NCI-H2171 (cell line): ENCODE data around the gene TPMT.
"Not testable (repeated sequence)": the region's sequence is repeated elsewhere in the genome, so short reads cannot be mapped to it uniquely, and the experiment has no call there.

ENCODE experiments used
- DNase-seq: peaks from one replicate; lab custom pipeline; 2025; lab: John Stamatoyannopoulos, UW

TPMT gene

DNA sequence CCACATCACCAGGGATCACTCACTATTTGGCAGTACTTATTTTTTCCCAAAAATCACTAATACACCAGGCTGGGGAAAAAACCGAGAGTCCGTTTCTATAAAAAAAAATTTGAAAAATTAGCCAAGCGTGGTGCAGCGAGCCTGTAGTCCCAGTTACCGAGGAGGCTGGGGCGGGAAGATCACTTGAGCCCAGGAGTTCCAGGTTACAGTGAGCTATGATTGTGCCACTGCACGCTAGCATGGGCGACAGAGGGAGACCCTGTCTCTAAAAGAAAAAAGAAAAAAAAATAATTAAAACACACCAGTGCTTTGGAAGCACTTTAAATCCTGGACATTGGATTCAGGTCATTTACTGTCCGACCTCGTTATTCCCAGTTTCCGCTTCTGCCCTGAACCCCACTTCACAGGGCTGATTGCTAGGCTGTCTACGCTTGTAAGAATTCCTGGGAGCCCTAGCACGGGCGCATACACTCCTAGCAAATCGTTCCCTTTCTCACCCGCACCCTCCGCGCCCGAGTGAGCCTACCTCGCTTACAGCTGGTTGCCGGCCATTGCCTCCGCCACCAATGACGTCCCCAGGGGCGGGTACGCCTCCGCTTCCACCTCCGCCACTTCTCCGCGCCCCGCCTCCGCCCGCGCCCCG, at the start of gene TPMT:
TPMT (minus strand) TSS at position 571 of the 643 bp plus-strand sequence. CDS start 5,950 bp downstream, outside the sequence.
- no peak for DNase-seq

DNA sequence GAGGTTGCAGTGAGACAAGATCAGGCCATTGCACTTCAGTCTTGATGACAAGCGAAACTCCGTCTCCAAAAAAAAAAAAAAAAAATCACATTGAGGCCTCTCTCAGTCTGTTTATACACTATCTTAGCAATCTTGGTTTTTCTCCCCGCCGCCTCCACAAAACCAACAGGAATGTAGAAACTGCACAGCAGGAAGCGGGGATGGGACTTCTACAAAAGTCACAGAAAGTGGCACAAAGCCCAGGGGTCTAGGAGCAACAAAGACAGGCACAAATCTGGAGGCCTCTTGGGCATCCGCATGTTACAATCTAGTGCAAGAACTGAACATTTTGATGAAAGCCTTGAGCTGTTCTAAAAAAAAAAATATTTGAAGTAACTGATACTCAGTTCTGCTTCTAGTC, 48.9 kb upstream of the TPMT start:
- DNase-seq = no peak

DNA sequence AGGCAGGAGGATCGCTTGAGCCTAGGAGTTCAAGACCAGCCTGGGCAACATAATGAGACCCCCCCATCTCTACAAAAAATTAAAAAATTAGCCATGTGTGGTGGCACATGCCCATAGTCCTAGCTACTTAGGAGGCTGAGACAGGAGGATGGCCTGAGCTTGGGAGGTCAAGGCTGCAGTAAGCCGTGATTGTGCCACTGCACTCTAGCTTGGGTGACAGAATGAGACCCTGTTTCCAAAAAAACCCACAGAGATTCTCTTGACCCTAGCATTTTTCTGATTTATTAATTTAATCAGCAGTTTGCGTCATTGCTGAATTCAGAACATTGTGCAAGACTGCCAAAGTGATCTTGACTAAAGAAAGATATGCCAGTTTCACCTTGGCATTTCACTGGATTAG, 37.1 kb upstream of the TPMT start:
- DNase-seq = no peak

DNA sequence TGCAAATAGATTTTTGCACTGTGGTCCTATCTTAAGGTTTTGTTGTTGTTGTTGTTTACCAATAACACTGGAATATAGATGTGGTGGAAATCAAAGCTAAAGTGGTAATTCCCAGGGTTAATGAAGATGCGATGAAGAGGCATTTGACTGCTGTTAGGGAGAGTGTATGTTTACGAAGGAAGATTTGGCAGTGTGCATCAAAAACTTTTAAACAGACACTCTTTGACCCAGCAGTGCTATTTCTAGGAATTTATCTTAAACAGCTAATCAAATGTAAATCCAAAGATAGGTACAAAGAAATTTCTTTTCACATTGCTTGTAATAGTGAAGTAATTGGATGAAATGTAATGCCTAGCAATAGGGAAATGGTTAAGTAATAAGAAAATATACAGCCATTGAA, 34.3 kb upstream of the TPMT start:
- no peak for DNase-seq

DNA sequence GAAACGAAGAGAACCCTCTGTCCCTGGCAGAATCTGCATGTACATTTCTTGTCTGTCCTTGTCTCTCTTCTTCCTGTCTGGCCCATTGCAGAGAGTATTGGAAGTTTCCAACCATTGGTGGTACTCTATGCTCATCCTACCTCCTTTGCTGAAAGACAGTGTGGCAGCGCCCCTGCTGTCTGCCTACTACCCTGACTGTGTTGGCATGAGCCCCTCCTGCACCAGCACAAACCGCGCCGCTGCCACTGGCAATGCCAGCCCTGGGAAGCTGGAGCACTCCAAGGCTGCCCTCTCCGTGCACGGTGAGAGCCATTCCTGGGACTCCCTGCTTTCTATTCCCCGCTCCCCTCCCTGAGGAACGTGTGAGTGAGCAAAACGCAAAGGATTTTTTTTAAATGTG, 32.8 kb upstream of the TPMT start:
- no peak for DNase-seq

DNA sequence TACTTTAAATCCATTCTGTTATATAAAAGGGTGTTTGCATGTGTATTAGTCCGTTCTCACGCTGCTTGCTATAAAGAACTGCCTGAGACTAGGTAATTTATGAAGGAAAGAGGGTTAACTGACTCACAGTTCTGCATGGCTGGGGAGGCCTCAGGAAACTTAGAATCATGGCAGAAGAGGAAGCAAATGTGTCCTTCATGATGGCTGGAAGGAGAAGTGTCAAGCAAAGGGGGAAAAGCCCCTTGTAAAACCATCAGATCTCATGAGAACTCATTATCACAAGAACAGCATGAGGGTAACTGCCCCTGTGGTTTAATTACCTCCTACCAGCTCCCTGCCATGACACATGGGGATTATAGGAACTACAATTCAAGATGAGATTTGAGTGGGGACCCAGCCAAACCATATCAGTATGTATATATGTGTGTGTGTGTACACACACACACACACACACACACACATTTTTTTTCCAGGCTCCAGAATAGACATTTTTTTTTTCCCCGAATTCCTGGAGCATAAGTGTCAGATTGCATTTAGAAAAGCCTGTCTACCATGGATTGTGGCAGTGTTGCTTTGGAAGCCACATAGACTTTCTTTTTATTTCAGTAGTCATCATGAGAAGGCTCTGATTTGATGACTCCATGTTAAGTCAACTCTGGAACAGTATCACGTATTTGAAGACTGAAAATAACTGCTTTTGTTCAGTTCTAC, 31.8 kb upstream of the TPMT start:
- DNase-seq = no peak

DNA sequence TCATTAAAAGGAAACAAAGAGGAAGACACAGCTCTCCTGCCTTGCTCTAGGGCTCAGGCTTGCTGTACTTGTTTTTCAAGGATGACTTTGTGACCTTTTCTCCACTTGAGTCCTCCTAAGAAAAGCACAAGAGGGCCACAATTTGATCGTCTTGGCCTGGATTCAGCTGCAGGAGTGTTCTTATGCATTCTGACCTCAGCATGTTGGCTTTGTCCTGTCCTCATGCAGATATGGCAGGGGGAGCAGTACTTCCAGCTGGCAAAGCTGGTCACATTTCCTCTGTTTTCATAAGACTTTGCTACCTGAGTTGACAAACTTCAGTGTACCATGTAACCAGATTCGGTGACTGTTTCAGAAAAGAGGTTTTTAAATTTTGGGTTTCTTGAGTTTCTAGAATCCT, 31.2 kb upstream of the TPMT start:
- no peak for DNase-seq

DNA sequence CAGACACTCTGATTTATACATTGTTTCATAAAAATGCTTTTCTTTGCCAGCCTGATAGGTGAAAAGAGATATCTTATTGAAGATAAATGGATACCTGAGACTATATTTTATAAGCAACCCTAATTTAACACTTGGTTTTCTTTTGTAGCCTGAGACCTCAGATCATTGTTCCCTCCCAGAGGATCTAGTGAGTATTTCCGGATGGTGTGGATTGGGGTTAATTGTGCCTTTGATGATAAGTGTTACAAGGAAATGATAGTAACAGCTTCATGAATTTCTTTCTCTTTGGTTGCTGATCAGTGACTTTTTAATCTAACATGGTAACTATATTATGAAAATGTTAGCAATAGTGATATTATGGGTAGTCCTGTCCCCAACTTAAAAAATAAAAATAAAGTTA, 30.7 kb upstream of the TPMT start:
- DNase-seq = no peak

DNA sequence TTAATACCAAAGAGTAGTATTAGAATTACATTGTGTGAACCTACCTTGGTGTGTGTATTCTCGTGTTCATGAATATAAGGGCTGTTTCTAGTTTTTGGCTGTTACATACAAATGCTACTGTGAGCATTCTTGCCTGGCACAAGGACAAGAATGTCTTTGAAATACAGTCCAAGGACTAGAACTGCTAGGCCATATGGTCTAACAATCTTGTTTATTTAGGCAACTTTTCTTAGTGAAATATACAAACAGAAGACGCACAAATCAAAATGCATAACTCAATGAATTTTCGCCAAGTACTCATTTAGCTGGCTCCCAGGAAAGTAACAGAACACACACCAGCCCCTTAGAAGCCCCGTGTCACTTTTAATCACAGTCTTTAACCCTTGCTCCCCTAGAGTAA, 28.9 kb upstream of the TPMT start:
- DNase-seq = no peak

DNA sequence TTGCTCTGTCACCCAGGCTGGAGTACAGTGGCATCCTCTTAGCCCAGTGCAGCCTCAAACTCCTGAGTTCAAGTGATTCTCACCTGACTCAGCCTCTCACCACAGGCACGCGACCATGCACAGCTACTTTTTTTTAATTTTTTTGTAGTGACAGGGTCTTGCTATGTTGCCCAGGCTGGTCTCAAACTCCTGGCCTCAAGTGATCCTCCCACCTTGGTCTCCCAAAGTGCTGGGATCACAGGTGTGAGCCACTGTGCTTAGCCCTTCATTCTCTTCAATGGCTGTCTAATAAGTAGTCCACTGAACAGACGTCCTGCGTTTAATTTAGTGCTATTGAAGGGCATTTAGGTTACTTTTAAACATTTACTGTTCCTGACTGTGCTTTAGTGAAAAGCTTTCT, 27.7 kb upstream of the TPMT start:
- no peak for DNase-seq

DNA sequence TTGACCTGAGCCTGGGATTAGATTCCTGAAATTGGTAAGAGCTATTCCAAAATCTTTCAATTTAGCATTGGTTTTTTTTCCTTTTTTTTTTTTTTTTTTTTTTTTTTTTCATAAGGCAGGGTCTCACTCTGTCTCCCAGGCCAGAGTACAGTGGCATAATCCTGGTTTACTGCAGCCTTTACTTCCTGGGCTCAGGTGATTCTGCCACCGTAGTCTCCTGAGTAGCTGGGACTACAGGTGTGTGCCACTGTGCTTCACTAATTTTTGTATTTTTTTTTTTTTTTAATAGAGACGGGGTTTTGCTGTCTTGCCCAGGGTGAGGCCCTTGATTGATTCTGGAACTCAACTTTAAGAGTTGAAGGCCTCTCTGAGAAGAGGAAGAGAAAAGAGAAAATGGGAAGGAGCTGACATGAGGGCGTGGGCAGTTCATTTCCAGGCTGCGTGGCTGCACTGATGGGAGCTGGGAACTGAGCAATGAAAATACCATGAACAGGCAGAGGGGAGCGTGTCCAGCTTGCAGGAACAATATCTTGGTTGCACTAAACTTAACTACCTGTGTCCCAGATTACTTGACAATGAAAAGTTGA, 25.0 kb upstream of the TPMT start:
- no peak for DNase-seq

DNA sequence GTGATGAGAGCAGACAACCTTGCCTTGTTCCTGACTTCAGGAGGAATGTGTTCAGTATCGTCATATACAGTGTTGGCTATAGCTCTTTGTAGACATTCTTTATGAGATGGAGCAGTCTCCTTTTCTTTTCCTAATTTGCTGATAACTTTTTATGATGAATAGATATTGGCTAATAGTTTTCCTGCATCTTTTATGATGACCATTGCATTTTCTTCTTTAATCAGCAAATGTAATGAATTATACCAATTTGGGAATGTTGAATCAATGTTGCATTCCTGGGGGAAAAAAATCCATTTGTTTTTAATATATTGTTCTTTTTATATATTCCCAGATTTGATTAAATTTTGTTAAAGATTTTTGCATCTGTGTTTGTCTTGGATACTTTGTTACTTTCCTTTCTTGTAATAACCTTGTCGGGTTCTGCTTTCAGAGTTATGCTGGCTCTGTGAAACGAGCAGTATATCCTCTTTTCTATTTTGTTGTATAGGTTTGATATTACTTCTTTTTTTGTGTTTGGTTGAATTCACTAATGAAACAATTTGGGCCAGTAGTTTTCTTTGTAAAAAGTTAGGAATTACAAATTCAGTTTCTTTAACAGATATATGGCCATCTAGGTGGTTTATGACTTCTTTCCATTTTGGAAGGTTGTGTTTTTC, 24.2 kb upstream of the TPMT start:
- DNase-seq = no peak

DNA sequence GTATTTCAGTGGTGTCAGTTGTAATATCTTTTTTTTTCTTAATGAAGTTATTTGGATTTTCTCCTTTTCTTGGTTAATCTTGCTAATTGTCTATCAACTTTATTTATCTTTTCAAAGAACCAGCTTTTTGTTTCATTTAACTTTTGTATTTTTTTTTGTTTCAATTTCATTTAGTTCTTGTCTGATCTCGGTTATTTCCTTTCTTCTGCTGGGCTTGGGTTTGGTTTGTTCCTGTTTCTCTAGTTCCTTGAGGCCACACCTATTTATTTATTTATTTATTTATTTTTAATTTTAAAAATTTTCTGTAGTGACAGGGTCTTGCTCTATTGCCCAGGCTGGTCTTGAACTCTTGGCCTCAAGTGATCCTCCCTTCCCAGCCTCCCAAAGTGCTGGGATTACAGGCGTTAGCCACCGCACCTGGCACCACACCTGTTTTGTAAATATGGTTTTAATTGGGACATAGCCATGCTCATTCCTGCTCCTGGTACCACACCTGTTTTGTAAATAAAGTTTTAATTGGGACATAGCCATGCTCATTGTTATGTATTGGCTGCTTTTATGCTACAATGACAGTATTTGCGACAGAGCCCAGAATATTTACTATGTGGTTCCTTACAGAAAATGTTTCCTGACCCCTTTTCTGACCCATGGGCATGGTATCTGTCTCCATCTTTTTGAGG, 22.5 kb upstream of the TPMT start:
- DNase-seq = no peak

DNA sequence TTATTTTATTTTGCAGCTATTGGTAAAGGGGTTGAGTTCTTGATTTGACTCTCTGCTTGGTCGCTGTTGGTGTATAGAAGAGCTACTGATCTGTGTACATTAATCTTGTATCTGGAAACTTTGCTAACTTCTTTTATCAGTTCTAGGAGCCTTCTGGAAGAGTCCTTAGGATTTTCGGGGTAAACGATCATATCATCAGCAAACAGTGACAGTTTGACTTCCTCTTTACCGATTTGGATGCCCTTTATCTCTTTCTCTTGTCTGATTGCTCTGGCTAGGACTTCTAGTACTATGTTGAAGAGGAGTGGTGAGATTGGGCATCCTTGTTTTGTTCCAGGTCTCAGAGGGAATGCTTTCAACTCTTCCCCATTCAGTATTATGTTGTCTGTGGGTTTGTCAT, 21.3 kb upstream of the TPMT start:
- not testable (repeated sequence) for DNase-seq

DNA sequence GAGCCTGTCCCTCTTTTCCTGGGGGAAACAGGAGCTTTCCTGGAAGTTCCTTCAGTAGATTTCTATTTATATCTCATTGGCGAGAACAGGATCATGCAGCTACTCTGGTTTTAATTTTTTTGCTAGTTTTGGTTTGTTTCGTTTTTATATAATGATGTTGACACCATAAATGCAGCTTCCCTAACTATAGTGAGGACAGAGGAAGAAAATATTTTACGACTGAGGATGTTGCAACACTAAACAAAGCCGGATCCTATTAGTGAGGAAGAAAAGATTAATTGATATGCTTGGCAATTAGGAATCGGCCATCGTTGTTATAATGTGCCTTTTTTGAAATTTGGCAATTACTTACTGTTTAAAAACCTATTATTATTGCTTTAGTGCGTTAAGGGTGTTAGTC, 17.0 kb upstream of the TPMT start:
- no peak for DNase-seq

DNA sequence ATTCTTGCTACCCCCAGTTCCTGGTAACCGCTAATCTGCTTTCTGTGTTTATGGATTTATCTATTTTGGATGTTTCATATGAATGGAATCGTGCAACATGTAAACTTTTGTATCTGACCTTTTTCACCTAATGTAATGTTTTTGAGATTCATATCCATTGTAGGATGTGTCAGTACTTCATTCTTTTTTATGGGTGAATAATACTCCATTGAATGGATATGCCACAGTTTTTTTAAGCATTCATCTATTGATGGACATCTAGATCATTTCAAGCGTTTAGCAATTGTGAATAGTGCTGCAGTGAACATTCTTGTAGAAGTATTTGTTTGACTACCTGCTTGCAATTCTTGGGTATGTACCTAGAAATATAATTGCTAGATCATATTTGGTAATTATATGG, 13.4 kb upstream of the TPMT start:
- DNase-seq = no peak

DNA sequence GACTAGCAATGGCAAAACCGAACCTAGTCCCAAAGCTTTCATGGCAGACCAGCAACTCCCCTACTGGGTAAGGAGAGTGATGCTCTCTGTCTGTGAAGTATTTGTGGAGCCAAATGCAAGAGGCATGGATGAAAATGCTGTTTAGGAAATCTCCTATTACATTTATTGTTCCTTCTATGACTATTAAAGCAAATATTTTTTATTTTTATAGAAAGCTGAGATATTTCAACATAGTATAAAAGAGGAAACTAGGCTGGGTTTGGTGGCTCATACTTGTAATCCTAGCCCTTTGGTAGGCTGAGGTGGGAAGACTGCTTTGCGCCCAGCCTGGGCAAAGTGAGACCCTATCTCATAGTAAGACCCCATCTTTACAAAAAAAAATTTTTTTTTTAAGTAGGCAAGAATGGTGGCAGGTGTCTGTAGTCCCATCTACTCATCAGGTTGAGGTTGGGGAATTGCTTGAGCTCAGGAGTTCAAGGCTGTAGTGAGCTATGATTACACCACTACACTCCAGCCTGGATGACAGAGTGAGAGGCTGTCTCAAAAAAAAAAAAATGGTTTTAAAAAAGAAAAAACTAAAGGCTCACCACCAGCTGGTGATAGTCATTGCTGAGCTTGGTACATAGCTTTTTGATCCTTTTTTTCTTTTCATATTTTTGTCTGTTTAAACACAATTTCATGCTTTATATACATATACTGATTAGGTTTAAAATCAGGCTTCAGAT, 11.6 kb upstream of the TPMT start:
- no peak for DNase-seq

DNA sequence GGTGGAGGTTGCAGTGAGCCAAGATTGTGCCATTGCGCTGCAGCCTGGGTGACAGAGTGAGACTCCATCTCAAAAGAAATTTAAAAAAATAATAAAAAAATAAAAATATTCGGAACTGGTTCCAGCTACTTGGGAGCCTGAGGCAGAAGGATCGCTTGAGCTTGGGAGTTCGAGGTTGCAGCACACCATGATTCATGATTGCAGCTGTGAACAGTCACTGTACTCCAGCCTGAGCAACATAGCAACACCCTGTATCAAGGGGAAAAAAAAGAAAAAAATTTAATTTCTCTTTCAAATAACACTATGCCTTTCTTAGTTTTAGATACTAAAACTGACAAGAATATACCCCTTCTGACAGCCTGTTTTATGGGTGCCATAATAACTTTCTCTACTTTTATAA, 10.9 kb upstream of the TPMT start:
- DNase-seq = no peak

DNA sequence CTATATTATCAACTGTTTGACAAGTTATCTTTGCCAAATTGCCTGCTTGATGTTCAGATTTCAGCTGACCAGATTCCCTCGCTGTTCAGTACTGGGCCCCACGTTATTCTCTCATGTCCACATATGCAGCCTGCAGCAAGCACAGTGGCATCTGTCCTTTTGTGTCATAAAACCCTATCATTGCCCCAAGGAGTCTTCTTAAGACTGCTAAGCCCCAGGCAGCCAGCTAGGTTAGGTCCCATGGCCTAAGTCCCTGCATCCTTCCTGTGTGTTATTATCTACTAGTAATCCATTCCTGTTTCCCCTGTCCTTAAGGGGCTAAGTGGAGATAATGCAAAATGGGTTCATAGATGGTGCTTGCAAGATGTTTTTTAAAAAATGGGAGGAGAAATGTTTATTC, 7.5 kb upstream of the TPMT start:
- DNase-seq = no peak

DNA sequence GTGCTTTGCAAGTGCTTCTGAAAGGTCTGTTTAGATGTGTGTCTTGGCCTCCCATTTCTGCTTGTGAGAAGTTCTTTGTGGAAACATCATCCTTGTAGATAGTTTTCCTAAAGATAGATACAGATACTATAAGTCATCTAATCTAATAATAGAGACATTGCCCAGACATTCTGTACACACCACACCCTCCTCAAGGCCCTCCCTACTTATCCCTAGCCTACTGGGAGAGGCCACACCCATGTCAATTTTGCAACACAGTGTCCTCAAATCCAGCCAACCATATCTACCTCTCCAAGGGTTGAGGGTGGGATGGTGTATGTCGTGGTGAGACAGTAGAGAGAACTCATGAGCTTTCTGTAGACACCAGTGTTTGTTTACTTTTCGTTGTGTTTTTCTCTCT, 6.6 kb upstream of the TPMT start:
- DNase-seq = no peak

DNA sequence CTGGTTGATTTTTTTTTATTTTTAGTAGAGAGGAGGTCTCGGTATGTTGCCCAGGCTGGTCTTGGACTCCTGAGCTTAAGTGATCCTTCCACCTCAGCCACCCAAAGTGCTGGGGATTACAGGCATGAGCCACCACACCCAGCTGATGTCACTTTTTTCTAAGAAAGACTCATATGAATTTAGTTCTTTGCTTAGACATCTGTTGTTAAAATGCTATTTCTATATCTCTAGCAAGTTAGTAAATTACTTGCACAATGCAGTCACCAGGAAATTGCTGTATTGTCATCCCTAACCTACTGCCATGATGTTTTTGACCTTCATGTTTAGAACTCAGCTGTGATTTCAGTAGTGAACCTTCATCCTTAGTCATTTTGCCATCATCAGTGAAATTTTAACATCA, 6.0 kb upstream of the TPMT start:
- DNase-seq = no peak

DNA sequence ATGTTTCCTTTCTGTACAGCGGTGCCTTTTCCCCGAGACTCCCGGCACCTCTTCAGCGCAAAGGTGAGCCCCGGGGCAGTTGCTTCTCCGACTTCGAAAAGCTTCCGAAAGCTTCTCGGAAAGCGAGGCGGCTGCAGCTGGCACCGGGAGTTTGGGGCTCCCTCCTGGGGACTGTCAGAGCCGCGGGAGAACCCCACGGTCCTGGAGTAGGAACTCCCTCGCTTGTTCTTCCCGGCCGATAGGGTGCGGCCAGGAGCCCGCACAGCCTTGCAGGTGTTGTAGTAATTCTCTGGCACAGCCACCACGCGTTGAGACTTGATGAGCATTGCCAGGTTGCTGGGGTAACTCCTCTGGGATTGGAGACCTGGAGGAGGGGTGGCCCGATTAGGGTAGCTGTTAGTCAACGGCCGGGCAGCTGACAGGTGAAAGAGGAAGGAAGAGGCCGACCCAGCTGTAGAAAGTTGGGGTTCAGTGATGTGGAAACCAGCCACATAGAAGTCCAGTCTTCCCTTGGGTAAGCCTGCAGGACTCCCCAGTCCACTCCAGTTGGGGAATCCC, 1.1 kb upstream of the TPMT start:
- DNase-seq = peak; percentile 84
